H1 (cell line): ENCODE results near the gene DGAT2. TPM values are rescaled to one million over a fixed set of nuclear protein-coding genes. Genes with fewer than 3 reads are reported as not detected.

Source experiments
- CTCF ChIA-PET: fragments of 300-600 bp; sonication (Branson Sonifier 250); formaldehyde crosslinking; loops from one replicate; lab custom pipeline; 2021; ENCODE audit not compliant: partially characterized antibody; lab: Charles Lee
- POLR2A ChIA-PET: fragments of 300-600 bp; sonication (Branson Sonifier 250); formaldehyde crosslinking; loops from one replicate; lab custom pipeline; 2021; ENCODE audit warnings: inconsistent platforms; ENCODE audit not compliant: partially characterized antibody; lab: Charles Lee
- DNase-seq, 2 experiments: peaks; one replicate each; pipeline versions ENCODE4 v3.0.0 to v3.0.0-alpha.2; 2010 to 2022; ENCODE audit warnings: low spot score in 2 of 2, low read depth in 1 of 2, mixed read lengths in 1 of 2
- FAIRE-seq: peaks from 2 replicates; lab custom pipeline; 2011; peaks lifted over from hg19 to GRCh38; lab: Jason Lieb, UNC
- H2AFZ ChIP-seq: 2 replicates; pipeline ENCODE4 v1.8.1; 2012; ENCODE audit warnings: low read length, inconsistent platforms
- H2AK5ac ChIP-seq: 2 replicates; pipeline ENCODE4 v1.6.1; 2013; ENCODE audit warnings: low read depth, low read length
- H2BK120ac ChIP-seq: replicated peaks from 2 replicates; pipeline ENCODE3; 2013; ENCODE audit warnings: low read depth, low read length, inconsistent platforms
- H2BK12ac ChIP-seq: 2 replicates; pipeline ENCODE4 v1.6.1; 2013; ENCODE audit warnings: low read depth, low read length
- H2BK15ac ChIP-seq: 2 replicates; pipeline ENCODE4 v1.6.1; 2013; ENCODE audit warnings: low read length
- H2BK20ac ChIP-seq: 2 replicates; pipeline ENCODE4 v1.6.1; 2013; ENCODE audit warnings: low read length
- H2BK5ac ChIP-seq: 2 replicates; pipeline ENCODE4 v1.6.1; 2013; ENCODE audit warnings: low read depth, low read length
- H3K14ac ChIP-seq: 2 replicates; pipeline ENCODE4 v1.6.1; 2013; ENCODE audit warnings: inconsistent platforms; ENCODE audit not compliant: insufficient read length
- H3K18ac ChIP-seq: 2 replicates; pipeline ENCODE4 v1.6.1; 2013; ENCODE audit warnings: low read length; ENCODE audit errors: extremely low read depth
- H3K23ac ChIP-seq: 2 replicates; pipeline ENCODE4 v1.6.1; 2013; ENCODE audit warnings: inconsistent platforms; ENCODE audit not compliant: insufficient read length
- H3K23me2 ChIP-seq: 2 replicates; pipeline ENCODE4 v1.6.1; 2013; ENCODE audit warnings: low read depth, low read length
- H3K27ac ChIP-seq: 2 replicates; pipeline ENCODE4 v1.6.1; 2011; ENCODE audit warnings: low read depth, low read length, inconsistent platforms
- H3K27me3 ChIP-seq, 4 experiments: replicated peaks in 1 of 4; 1 replicate in 1 of 4; 2 replicates in 3 of 4; pipeline versions ENCODE4 v1.6.1 to v1.8.1; 2011 to 2013; ENCODE audit warnings: low read length in 3 of 4, mild to moderate bottlenecking in 3 of 4, inconsistent platforms in 2 of 4, mixed read lengths in 2 of 4, moderate library complexity in 1 of 4; ENCODE audit not compliant: control insufficient read depth in 3 of 4, insufficient read depth in 3 of 4; ENCODE audit errors: extremely low read depth in 1 of 4
- H3K36me3 ChIP-seq, 4 experiments: 2 replicates each; pipeline versions ENCODE4 v1.6.1 to v1.8.1; 2011 to 2013; ENCODE audit warnings: mild to moderate bottlenecking in 4 of 4, low read length in 3 of 4, moderate library complexity in 2 of 4, control low read depth in 1 of 4, inconsistent platforms in 1 of 4; ENCODE audit not compliant: insufficient read depth in 4 of 4, control insufficient read depth in 2 of 4
- H3K4ac ChIP-seq: replicated peaks from 2 replicates; pipeline ENCODE3; 2013; ENCODE audit warnings: low read length, low read depth, mixed read lengths, inconsistent platforms; ENCODE audit not compliant: insufficient read length
- H3K4me1 ChIP-seq, 4 experiments: replicated peaks in 1 of 4; 1 replicate in 1 of 4; 2 replicates in 3 of 4; pipeline versions ENCODE4 v1.6.1 to v1.8.1; 2011 to 2013; ENCODE audit warnings: low read length in 3 of 4, inconsistent platforms in 2 of 4, mixed read lengths in 1 of 4; ENCODE audit not compliant: insufficient read depth in 4 of 4, control insufficient read depth in 3 of 4
- H3K4me2 ChIP-seq, 2 experiments: 2 replicates each; pipeline versions ENCODE4 v1.6.1 to v1.8.1; 2011 to 2013; ENCODE audit warnings: low read depth in 2 of 2, low read length in 2 of 2, control low read depth in 1 of 2, inconsistent platforms in 1 of 2, mild to moderate bottlenecking in 1 of 2; ENCODE audit not compliant: insufficient read depth in 1 of 2
- H3K4me3 ChIP-seq, 4 experiments: fragments of 200-600, 300-600 bp in 1 of 4; sonication (generic), shearing (Covaris generic), sonication (Bioruptor Twin) in 1 of 4; 2 replicates each; pipeline versions ENCODE4 v1.5.1 to v1.8.1; 2011 to 2016; ENCODE audit warnings: low read length in 4 of 4, low read depth in 3 of 4, control low read depth in 2 of 4, inconsistent platforms in 2 of 4, mild to moderate bottlenecking in 2 of 4, mixed read lengths in 1 of 4, moderate library complexity in 1 of 4; ENCODE audit not compliant: insufficient read depth in 2 of 4; ENCODE audit errors: extremely low read depth in 1 of 4
- H3K56ac ChIP-seq: replicated peaks from 2 replicates; pipeline ENCODE3; 2013; ENCODE audit warnings: low read depth, mild to moderate bottlenecking, mixed read lengths, low read length, inconsistent platforms; ENCODE audit not compliant: insufficient read length
- H3K79me1 ChIP-seq: 2 replicates; pipeline ENCODE4 v1.6.1; 2013; ENCODE audit warnings: low read depth, low read length, control low read depth
- H3K79me2 ChIP-seq, 2 experiments: 2 replicates each; pipeline versions ENCODE4 v1.6.1 to v1.8.1; 2012 to 2013; ENCODE audit warnings: low read length in 2 of 2, mild to moderate bottlenecking in 2 of 2, inconsistent platforms in 1 of 2; ENCODE audit not compliant: insufficient read depth in 2 of 2, control insufficient read depth in 1 of 2
- H3K9ac ChIP-seq, 4 experiments: replicated peaks in 1 of 4; 1 replicate in 1 of 4; 2 replicates in 3 of 4; pipeline versions ENCODE4 v1.6.1 to v1.8.1; 2011 to 2013; ENCODE audit warnings: low read depth in 3 of 4, low read length in 3 of 4, control low read depth in 2 of 4, mild to moderate bottlenecking in 2 of 4, moderate library complexity in 2 of 4, inconsistent platforms in 1 of 4; ENCODE audit errors: extremely low read depth in 1 of 4
- H3K9me3 ChIP-seq, 2 experiments: 2 replicates each; pipeline versions ENCODE4 v1.6.1 to v1.8.1; 2012 to 2013; ENCODE audit warnings: mild to moderate bottlenecking in 2 of 2, moderate library complexity in 2 of 2, control low read depth in 1 of 2, inconsistent platforms in 1 of 2, low read depth in 1 of 2, low read length in 1 of 2, mixed read lengths in 1 of 2; ENCODE audit not compliant: insufficient read depth in 2 of 2
- H4K20me1 ChIP-seq, 2 experiments: replicated peaks in 1 of 2; 2 replicates each; pipeline versions ENCODE3 to v1.8.1; 2011 to 2013; ENCODE audit warnings: inconsistent platforms in 2 of 2, low read length in 2 of 2, mild to moderate bottlenecking in 1 of 2; ENCODE audit not compliant: insufficient read depth in 2 of 2, control insufficient read depth in 1 of 2
- H4K5ac ChIP-seq: 2 replicates; pipeline ENCODE4 v1.6.1; 2013; ENCODE audit warnings: low read length, low read depth, mixed read lengths, inconsistent platforms; ENCODE audit not compliant: insufficient read length
- H4K8ac ChIP-seq: 2 replicates; pipeline ENCODE4 v1.8.0; 2013; ENCODE audit warnings: mild to moderate bottlenecking, moderate library complexity, low read length, inconsistent platforms; ENCODE audit not compliant: insufficient read depth; ENCODE audit errors: extremely low read depth
- H4K91ac ChIP-seq: replicated peaks from 2 replicates; pipeline ENCODE3; 2013; ENCODE audit warnings: low read length, mixed read lengths, inconsistent platforms; ENCODE audit not compliant: insufficient read length
- BRCA1 ChIP-seq: IDR thresholded peaks from 2 replicates; pipeline ENCODE4 v1.6.1; 2012; ENCODE audit warnings: low read depth, low read length, improper control_type of control experiment
- CBX5 ChIP-seq: fragments of 300-800, 300-1000 bp; sonication (generic); IDR thresholded peaks from 2 replicates; pipeline ENCODE4 v1.7.1; 2016; ENCODE audit warnings: antibody characterized with exemption, low read length, low read depth
- EZH2 ChIP-seq: fragments of 200-600 bp; sonication (generic); IDR thresholded peaks from 2 replicates; pipeline ENCODE4 v1.7.1; 2012; ENCODE audit warnings: low read depth, mild to moderate bottlenecking, moderate library complexity, low read length, inconsistent platforms; ENCODE audit not compliant: severe bottlenecking
- GABPA ChIP-seq: IDR thresholded peaks from 2 replicates; pipeline ENCODE4 v1.6.1; 2011; ENCODE audit warnings: mild to moderate bottlenecking, low read length, moderate library complexity, borderline replicate concordance; ENCODE audit not compliant: insufficient read depth
- HDAC2 ChIP-seq, 2 experiments: fragments of 300-600 bp in 1 of 2; sonication (generic) in 1 of 2; IDR thresholded peaks; 2 replicates each; pipeline ENCODE4 v1.6.1; 2011 to 2012; ENCODE audit warnings: low read depth in 2 of 2, low read length in 2 of 2, mild to moderate bottlenecking in 2 of 2, moderate library complexity in 2 of 2, borderline replicate concordance in 1 of 2, inconsistent platforms in 1 of 2
- JUND ChIP-seq: IDR thresholded peaks from 2 replicates; pipeline ENCODE4 v1.6.1; 2011; ENCODE audit warnings: mild to moderate bottlenecking, improper control_type of control experiment, low read length
- MAFK ChIP-seq: IDR thresholded peaks from 2 replicates; pipeline ENCODE4 v1.6.1; 2012; ENCODE audit warnings: low read depth, mild to moderate bottlenecking, improper control_type of control experiment, low read length
- NANOG ChIP-seq: IDR thresholded peaks from 2 replicates; pipeline ENCODE4 v1.6.1; 2011; ENCODE audit warnings: low read length, low read depth, mild to moderate bottlenecking, inconsistent platforms; ENCODE audit not compliant: insufficient read depth, poor library complexity, severe bottlenecking
- NRF1 ChIP-seq: IDR thresholded peaks from 2 replicates; pipeline ENCODE4 v1.6.1; 2011; ENCODE audit warnings: mild to moderate bottlenecking, low read depth, low read length, improper control_type of control experiment
- POLR2A ChIP-seq, 2 experiments: IDR thresholded peaks; 1 replicate in 1 of 2; 2 replicates in 1 of 2; pipeline ENCODE4 v1.6.1; 2011; ENCODE audit warnings: low read depth in 2 of 2, low read length in 2 of 2, mild to moderate bottlenecking in 2 of 2; ENCODE audit errors: control extremely low read depth in 1 of 2
- POLR2AphosphoS5 ChIP-seq: IDR thresholded peaks from 2 replicates; pipeline ENCODE4 v1.6.1; 2011; ENCODE audit warnings: low read depth, low read length
- SAP30 ChIP-seq: fragments of 300-600 bp; sonication (generic); IDR thresholded peaks from 2 replicates; pipeline ENCODE4 v1.7.1; 2012; ENCODE audit warnings: low read length, moderate library complexity, mild to moderate bottlenecking, inconsistent platforms; ENCODE audit not compliant: insufficient read depth, insufficient replicate concordance
- TBP ChIP-seq: IDR thresholded peaks from 2 replicates; pipeline ENCODE4 v1.6.1; 2011; ENCODE audit warnings: low read depth, low read length, improper control_type of control experiment
- TCF12 ChIP-seq: IDR thresholded peaks from 2 replicates; pipeline ENCODE4 v1.6.1; 2011; ENCODE audit warnings: low read depth, mild to moderate bottlenecking, low read length
- WGBS, 2 experiments: shearing (Covaris generic) in 1 of 2; methylation state at CpG; one replicate each; pipeline versions ENCODE4 v1.1.6 to v1.1.7; 2013 to 2015; ENCODE audit warnings: low lambda C conversion rate in 2 of 2, mixed read lengths in 2 of 2, inconsistent platforms in 1 of 2, low coverage in 1 of 2, missing lambda C conversion rate in 1 of 2; ENCODE audit not compliant: insufficient replicate concordance in 2 of 2, insufficient coverage in 1 of 2, insufficient read length in 1 of 2; ENCODE audit errors: extremely low coverage in 1 of 2, missing lambda C conversion rate in 1 of 2; 5-methylcytosine and 5-hydroxymethylcytosine counted together
- polyA plus RNA-seq, 7 experiments: library from polyadenylated mRNA; depleted of rRNA in 3 of 7; stranded (reverse) in 5 of 7; unstranded in 2 of 7; fragments of >200 nt in 5 of 7; fragments of 200-250 nt in 2 of 7; gene quantifications; 1 replicate in 5 of 7; 2 replicates in 1 of 7; 4 replicates in 1 of 7; pipeline versions ENCODE4 v1.2.1 to v1.2.3, GENCODE V29; 2011 to 2013; ENCODE audit warnings: missing spikeins in 2 of 7, mixed read lengths in 2 of 7
- total RNA-seq: library from RNA; stranded (reverse); fragmentation: NEBNext Ultra II Directional; extraction: Animal tissue kit (Norgen Biotek cat#: 25700); gene quantifications from 2 replicates; pipeline ENCODE4 v1.2.1, GENCODE V29; 2021

The DGAT2 gene
- total and polyA plus RNA-seq, 2 of the 8 experiments (the other 6 are each of a cell fraction or from before 2014, with no cell fraction given) = 3.2 to 5.9 TPM

DNA sequence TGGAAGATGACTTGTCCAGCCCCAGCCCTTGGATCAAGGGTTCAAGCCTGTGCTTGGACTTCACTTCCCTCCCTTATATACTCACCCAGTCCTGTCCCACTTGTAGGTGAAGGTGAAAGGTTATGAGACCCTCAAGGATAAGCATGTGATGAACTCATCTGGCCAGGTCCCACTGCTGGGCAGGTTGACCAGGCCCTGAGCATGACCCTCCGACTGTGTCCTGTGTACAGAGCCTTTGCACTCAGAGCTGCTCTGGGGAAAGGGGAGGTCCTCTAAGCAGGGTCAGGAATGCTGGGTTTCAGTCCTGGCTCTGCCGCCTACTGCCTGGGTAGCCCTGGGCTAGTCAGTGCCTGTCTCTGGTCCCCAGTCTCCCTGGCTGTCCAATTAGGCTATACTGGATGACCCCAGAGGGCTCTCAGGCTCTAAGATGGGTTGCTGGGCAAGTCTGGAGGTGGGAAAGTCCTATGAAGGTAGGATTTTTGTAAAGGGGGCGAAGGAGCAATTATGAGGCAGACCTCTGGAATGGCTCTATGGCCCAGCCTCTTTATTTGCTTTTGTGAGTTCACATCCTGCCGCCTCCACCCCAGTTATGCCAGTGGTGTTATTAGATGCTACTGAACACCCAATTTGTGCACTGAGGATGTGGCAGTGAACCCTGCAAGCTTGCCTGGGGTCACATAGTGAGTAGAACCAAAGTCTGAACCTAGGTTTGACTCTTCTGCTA lies 14.1 kb downstream of the DGAT2 start:
- Histone ChIP-seq H3K4me2 (no peak overlapping the region), H3K9me3 (no peaks in the 10 kb centered on the region), H4K5ac (no peak overlapping the region), H3K4me1 (no peaks in the 10 kb centered on the region), H3K4me3 (no peak overlapping the region), H3K9ac (no peak overlapping the region), H4K91ac (peak overlapping the region; percentile 10), H3K14ac (no peak overlapping the region), H2AFZ (no peak overlapping the region), H3K56ac (no peak overlapping the region), H2BK5ac (no peak overlapping the region), H4K8ac (no peak overlapping the region), H3K79me2 (no peaks in the 10 kb centered on the region), H3K27ac (no peak overlapping the region), H2BK20ac (no peak overlapping the region), H3K18ac (no peak overlapping the region), H3K27me3 (no peaks in the 10 kb centered on the region), H2BK15ac (no peak overlapping the region), H2AK5ac (no peak overlapping the region), H2BK120ac (no peak overlapping the region), H3K23me2 (no peaks in the 10 kb centered on the region), H4K20me1 (no peaks in the 10 kb centered on the region), H3K23ac (no peak overlapping the region), H3K36me3 (no peaks in the 10 kb centered on the region), H3K79me1 (no peaks in the 10 kb centered on the region), H3K4ac (no peak overlapping the region), H2BK12ac (no peak overlapping the region)
- 80% methylated on average over 4 of the region's 4 CpGs; no CpG with 5 or more reads in 1 of the 2 experiments for WGBS, 2 experiments
- no peak for FAIRE-seq
- POLR2A ChIA-PET = no interaction called here
- no peak for DNase-seq
- CTCF ChIA-PET = interaction anchor here (0.9 kb wide), 1 partner anchor 60 kb away, joined by 4 read pairs; no protein-coding TSS in a partner anchor
- TF ChIP-seq JUND (no peak), POLR2A (IDR thresholded peaks at IDR 0.05; ENCODE audit: control extremely low read depth in 1 of 2, low read depth in 2 of 2, low read length in 2 of 2) (no peak), NANOG (no peak), TCF12 (no peak), POLR2AphosphoS5 (no peak), TBP (no peak), SAP30 (no peak), GABPA (no peak), MAFK (no peak), BRCA1 (no peak), EZH2 (no peak), HDAC2 (IDR thresholded peaks at IDR 0.05; ENCODE audit: borderline replicate concordance in 1 of 2, low read depth in 2 of 2, low read length in 2 of 2) (no peak), NRF1 (no peak), CBX5 (no peak)
